Sciatic nerve (tissue), 2 donors: ENCODE data around the gene IFNG. TPM values are rescaled to one million over a fixed set of nuclear protein-coding genes. Genes with fewer than 3 reads are reported as not detected.

Experiments used
- ATAC-seq: fragments of 200-7000 bp; cut with Tn5 transposase; one replicate; pipeline ENCODE4 v1.9.1; 2020; ENCODE audit warnings: mild to moderate bottlenecking, moderate library complexity
- DNase-seq: peaks from one replicate; pipeline ENCODE4 v3.0.0-alpha.2; 2020; ENCODE audit warnings: low spot score
- intact Hi-C: fragments of 100-400 bp; cut with DNase I; formaldehyde crosslinking; loops from one replicate; pipeline ENCODE4 v1.14.2; 2022
- total RNA-seq: library from RNA; stranded (reverse); fragmentation: NEBNext Ultra II Directional; extraction: Animal tissue kit (Norgen Biotek cat#: 25700); gene quantifications from one replicate; pipeline ENCODE4 v1.2.1, GENCODE V29; 2021
- donor health status: DM: no; HTN: no; CAD: no.
- donor health status: DM: no; HTN: no; CAD: no.

Gene IFNG
- total RNA-seq, 1 donor from 2014 or later: 0.40 TPM

GRCh38 chr12:68170726-68171125, 11.2 kb upstream of the IFNG start:
- intact Hi-C loops: no loop called here
- no peak for DNase-seq
- ATAC-seq: no peak

- DNase-seq (no peak), ATAC-seq (no peak)
- intact Hi-C loops: no loop called here
Measured at GRCh38 chr12:68169213-68169889, 9.8 kb upstream of the IFNG start.

- intact Hi-C loops: no loop called here
- ATAC-seq (no peak), DNase-seq (no peak)
Measured at GRCh38 chr12:68166317-68166831, 6.8 kb upstream of the IFNG start.

- no peak for DNase-seq
- intact Hi-C loops: no loop called here
- ATAC-seq: no peak
Measured at GRCh38 chr12:68163560-68164081, 4.1 kb upstream of the IFNG start.

- intact Hi-C loops: no loop called here
- DNase-seq (no peak), ATAC-seq (no peak)
Measured at GRCh38 chr12:68162374-68162773, 2.8 kb upstream of the IFNG start.

- DNase-seq (no peak), ATAC-seq (no peak)
- intact Hi-C loops: no loop called here
Measured at GRCh38 chr12:68158432-68158831, 1.1 kb downstream of the IFNG start.

GRCh38 chr12:68157380-68157779, 2.2 kb downstream of the IFNG start:
- intact Hi-C loops: no loop called here
- no peak for ATAC-seq
- DNase-seq: no peak

- intact Hi-C loops: no loop called here
Measured at GRCh38 chr12:68156636-68157035, 2.9 kb downstream of the IFNG start.

GRCh38 chr12:68154779-68155178, 4.8 kb downstream of the IFNG start:
- no peak for DNase-seq
- intact Hi-C loops: no loop called here
- no peak for ATAC-seq

More at GRCh38 chr12:68156636-68157035, 2.9 kb downstream of the IFNG start:
- DNase-seq: no peak
- ATAC-seq: no peak

GRCh38 chr12:68148261-68148951, 11.1 kb downstream of the IFNG start:
- DNase-seq (no peak), ATAC-seq (no peak)
- intact Hi-C loops: no loop called here

GRCh38 chr12:68140556-68140955, 19.0 kb downstream of the IFNG start:
- no peak for ATAC-seq
- intact Hi-C loops: no loop called here
- no peak for DNase-seq

GRCh38 chr12:68139941-68140340, 19.6 kb downstream of the IFNG start:
- intact Hi-C loops: loop anchor here (10.0 kb wide), 1 partner anchor 1105 kb away; no protein-coding TSS in a partner anchor
- no peak for DNase-seq
- no peak for ATAC-seq

- ATAC-seq (no peak), DNase-seq (no peak)
- intact Hi-C loops: loop anchor here (10.0 kb wide), 1 partner anchor 1104 kb away; no protein-coding TSS in a partner anchor
Measured at GRCh38 chr12:68139001-68139400, 20.5 kb downstream of the IFNG start.

- intact Hi-C loops: loop anchor here (10.0 kb wide), 1 partner anchor 1104 kb away; no protein-coding TSS in a partner anchor
- no peak for ATAC-seq
- no peak for DNase-seq
Measured at GRCh38 chr12:68138480-68138879, 21.1 kb downstream of the IFNG start.

GRCh38 chr12:68137335-68137830, 22.2 kb downstream of the IFNG start:
- no peak for DNase-seq
- no peak for ATAC-seq
- intact Hi-C loops: loop anchor here (10.0 kb wide), 1 partner anchor 1103 kb away; no protein-coding TSS in a partner anchor

- intact Hi-C loops: loop anchor here (10.0 kb wide), 1 partner anchor 1101 kb away; no protein-coding TSS in a partner anchor
- ATAC-seq (no peak), DNase-seq (no peak)
Measured at GRCh38 chr12:68135520-68135919, 24.0 kb downstream of the IFNG start.

GRCh38 chr12:68131867-68132414, 27.6 kb downstream of the IFNG start:
- ATAC-seq (no peak), DNase-seq (no peak)
- intact Hi-C loops: loop anchor here (10.0 kb wide), 1 partner anchor 1097 kb away; no protein-coding TSS in a partner anchor

GRCh38 chr12:68129979-68130378, 29.6 kb downstream of the IFNG start:
- DNase-seq: no peak
- ATAC-seq: no peak
- intact Hi-C loops: loop anchor here (10.0 kb wide), 1 partner anchor 1095 kb away; no protein-coding TSS in a partner anchor

- intact Hi-C loops: no loop called here
- ATAC-seq: no peak
Measured at GRCh38 chr12:68122236-68122920, 37.2 kb downstream of the IFNG start.

More at GRCh38 chr12:68122236-68122920, 37.2 kb downstream of the IFNG start:
- DNase-seq: no peak
